Breast epithelium (tissue), 3 donors: Measurements from ENCODE around the gene ESPNL.

Experiments used
- POLR2A ChIP-seq: fragments of 450-650 bp; IDR thresholded peaks from one replicate; pipeline ENCODE4 v1.6.1; 2016; ENCODE audit warnings: antibody characterized with exemption, mild to moderate bottlenecking, moderate library complexity
- TF ChIP-seq, protein P1 (sequence below), 3 donors: fragments of 450-650 bp; IDR thresholded peaks; one replicate each; pipeline ENCODE4 v1.5.1; 2016 to 2017; ENCODE audit warnings: antibody characterized with exemption in 3 of 3, mild to moderate bottlenecking in 3 of 3, moderate library complexity in 3 of 3

DNA sequence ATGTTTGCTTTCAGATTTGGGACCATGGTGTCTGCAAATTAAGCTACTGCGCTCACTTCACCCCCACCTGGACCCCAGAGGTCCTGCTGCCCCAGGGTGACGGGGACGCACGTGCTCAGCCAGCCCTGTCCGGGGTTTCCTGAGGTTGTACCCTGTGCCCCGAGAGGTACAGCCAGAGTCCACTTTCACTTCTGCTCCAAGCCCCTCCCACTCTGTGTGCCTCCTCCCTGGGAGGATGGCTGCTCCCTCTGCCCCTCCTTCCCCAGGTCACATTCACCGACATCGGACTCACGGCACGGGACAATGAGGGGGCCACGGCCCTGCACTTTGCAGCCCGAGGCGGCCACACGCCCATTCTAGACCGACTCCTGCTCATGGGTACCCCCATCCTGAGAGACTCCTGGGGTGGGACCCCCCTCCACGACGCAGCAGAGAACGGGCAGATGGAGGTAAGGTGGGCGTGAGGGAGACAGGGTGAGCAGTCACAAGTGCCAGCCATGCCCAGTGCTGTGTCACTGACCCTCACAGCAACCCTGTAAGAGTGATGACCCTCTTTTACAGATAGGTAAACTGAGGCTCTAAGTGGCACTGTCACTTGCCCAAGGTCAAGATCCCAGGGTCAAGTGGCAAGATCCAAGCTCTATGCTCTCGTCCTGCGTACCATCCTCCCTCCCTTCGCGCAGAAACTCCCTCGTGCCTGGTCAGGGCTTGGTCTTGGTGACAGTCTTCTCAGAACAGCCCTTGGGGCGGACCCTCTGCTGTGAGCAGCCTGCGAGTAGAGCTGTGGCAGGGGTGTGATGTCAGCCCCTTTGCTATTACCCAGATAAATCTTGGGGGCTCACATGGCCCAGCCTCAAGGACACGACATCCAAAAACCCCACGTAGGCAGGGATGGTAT lies 7.6 kb downstream of the ESPNL start:
- TF ChIP-seq, protein P1, sequence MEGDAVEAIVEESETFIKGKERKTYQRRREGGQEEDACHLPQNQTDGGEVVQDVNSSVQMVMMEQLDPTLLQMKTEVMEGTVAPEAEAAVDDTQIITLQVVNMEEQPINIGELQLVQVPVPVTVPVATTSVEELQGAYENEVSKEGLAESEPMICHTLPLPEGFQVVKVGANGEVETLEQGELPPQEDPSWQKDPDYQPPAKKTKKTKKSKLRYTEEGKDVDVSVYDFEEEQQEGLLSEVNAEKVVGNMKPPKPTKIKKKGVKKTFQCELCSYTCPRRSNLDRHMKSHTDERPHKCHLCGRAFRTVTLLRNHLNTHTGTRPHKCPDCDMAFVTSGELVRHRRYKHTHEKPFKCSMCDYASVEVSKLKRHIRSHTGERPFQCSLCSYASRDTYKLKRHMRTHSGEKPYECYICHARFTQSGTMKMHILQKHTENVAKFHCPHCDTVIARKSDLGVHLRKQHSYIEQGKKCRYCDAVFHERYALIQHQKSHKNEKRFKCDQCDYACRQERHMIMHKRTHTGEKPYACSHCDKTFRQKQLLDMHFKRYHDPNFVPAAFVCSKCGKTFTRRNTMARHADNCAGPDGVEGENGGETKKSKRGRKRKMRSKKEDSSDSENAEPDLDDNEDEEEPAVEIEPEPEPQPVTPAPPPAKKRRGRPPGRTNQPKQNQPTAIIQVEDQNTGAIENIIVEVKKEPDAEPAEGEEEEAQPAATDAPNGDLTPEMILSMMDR (IDR thresholded peaks at IDR 0.05): no peak
- TF ChIP-seq POLR2A: no peak
